GM23338 (cell line): ENCODE data around the gene RNF17. TPM values are rescaled to one million over a fixed set of nuclear protein-coding genes. Genes with fewer than 3 reads are reported as not detected.

Experiments
- CREB1 ChIP-seq: fragments of 250-450 bp; sonication (Bioruptor Pico); IDR thresholded peaks from 2 replicates; pipeline ENCODE4 v1.5.0; 2020; ENCODE audit warnings: low read depth, mild to moderate bottlenecking, moderate library complexity
- EZH2phosphoT487 ChIP-seq: fragments of 200-600 bp; sonication (generic); IDR thresholded peaks from one replicate; pipeline ENCODE4 v1.8.1; 2018; ENCODE audit warnings: antibody characterized with exemption; ENCODE audit not compliant: unreplicated experiment
- STAT1 ChIP-seq: IDR thresholded peaks from one replicate; pipeline ENCODE4 v1.6.1; 2016; ENCODE audit warnings: antibody characterized with exemption; ENCODE audit not compliant: unreplicated experiment
- polyA plus RNA-seq: library from polyadenylated mRNA; unstranded; fragments of >200 nt; fragmentation: Nextera tagmentation; extraction: Ambion mirVana; gene quantifications from 2 replicates; pipeline ENCODE4 v1.2.1, GENCODE V29; 2016
- total RNA-seq: library from RNA; depleted of rRNA; stranded (reverse); fragments of >200 nt; shearing (Covaris generic); gene quantifications from 2 replicates; pipeline ENCODE4 v1.2.3, GENCODE V29; 2014
- TF ChIP-seq, protein P1 (sequence below): fragments of 250-450 bp; sonication (Bioruptor Pico); IDR thresholded peaks from 2 replicates; pipeline ENCODE4 v1.5.0; 2020; ENCODE audit warnings: mild to moderate bottlenecking, moderate library complexity
- TF ChIP-seq, protein P2 (sequence below), 2 experiments: fragments of 200-600 bp in 1 of 2; sonication (generic) in 1 of 2; conservative IDR thresholded peaks; 2 replicates each; pipeline versions ENCODE4 v1.5.1 to v1.6.1; 2016 to 2017; ENCODE audit warnings: antibody characterized with exemption in 2 of 2, low read depth in 2 of 2, mild to moderate bottlenecking in 2 of 2, moderate library complexity in 1 of 2
- TF ChIP-seq, protein P3 (sequence below): IDR thresholded peaks from 2 replicates; pipeline ENCODE4 v1.6.1; 2016; ENCODE audit warnings: antibody characterized with exemption

The RNF17 gene
- total and polyA plus RNA-seq, 2 experiments from 2014 or later: 0.16 TPM; not detected in 1

DNA sequence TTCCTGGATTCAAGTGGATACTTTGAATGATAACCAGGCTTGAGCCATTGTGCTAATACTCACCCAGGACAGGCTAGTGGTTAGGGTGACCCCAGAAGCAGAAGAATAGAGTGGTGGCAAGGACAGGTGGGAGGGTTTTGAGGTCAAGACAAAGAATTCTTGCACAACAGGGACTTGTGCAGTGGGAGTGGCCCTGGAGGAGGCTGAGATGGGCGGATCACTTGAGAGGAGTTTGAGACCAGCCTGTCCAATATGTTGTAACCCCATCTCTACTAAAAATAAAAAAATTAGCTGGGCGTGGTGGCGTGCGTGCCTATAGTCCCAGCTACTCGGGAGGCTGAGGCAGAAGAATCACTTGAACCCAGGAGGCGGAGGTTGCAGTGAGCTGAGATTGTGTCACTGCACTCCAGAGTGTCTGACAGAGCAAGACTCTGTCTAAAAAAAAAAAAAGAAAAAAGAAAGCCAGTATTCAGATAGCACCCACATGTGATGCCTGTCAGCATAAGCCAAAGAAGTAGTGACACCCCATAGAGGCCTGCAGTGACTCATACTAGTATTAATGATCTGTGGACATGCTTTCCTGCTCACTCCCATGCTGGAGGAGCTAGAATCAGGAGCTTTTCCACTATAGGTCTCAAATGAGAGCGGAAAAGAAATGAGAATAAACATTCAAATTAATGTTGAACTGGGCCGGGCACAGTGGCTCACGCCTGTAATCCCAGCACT is 78.7 kb downstream of the RNF17 start (continued):
- TF ChIP-seq, protein P1, sequence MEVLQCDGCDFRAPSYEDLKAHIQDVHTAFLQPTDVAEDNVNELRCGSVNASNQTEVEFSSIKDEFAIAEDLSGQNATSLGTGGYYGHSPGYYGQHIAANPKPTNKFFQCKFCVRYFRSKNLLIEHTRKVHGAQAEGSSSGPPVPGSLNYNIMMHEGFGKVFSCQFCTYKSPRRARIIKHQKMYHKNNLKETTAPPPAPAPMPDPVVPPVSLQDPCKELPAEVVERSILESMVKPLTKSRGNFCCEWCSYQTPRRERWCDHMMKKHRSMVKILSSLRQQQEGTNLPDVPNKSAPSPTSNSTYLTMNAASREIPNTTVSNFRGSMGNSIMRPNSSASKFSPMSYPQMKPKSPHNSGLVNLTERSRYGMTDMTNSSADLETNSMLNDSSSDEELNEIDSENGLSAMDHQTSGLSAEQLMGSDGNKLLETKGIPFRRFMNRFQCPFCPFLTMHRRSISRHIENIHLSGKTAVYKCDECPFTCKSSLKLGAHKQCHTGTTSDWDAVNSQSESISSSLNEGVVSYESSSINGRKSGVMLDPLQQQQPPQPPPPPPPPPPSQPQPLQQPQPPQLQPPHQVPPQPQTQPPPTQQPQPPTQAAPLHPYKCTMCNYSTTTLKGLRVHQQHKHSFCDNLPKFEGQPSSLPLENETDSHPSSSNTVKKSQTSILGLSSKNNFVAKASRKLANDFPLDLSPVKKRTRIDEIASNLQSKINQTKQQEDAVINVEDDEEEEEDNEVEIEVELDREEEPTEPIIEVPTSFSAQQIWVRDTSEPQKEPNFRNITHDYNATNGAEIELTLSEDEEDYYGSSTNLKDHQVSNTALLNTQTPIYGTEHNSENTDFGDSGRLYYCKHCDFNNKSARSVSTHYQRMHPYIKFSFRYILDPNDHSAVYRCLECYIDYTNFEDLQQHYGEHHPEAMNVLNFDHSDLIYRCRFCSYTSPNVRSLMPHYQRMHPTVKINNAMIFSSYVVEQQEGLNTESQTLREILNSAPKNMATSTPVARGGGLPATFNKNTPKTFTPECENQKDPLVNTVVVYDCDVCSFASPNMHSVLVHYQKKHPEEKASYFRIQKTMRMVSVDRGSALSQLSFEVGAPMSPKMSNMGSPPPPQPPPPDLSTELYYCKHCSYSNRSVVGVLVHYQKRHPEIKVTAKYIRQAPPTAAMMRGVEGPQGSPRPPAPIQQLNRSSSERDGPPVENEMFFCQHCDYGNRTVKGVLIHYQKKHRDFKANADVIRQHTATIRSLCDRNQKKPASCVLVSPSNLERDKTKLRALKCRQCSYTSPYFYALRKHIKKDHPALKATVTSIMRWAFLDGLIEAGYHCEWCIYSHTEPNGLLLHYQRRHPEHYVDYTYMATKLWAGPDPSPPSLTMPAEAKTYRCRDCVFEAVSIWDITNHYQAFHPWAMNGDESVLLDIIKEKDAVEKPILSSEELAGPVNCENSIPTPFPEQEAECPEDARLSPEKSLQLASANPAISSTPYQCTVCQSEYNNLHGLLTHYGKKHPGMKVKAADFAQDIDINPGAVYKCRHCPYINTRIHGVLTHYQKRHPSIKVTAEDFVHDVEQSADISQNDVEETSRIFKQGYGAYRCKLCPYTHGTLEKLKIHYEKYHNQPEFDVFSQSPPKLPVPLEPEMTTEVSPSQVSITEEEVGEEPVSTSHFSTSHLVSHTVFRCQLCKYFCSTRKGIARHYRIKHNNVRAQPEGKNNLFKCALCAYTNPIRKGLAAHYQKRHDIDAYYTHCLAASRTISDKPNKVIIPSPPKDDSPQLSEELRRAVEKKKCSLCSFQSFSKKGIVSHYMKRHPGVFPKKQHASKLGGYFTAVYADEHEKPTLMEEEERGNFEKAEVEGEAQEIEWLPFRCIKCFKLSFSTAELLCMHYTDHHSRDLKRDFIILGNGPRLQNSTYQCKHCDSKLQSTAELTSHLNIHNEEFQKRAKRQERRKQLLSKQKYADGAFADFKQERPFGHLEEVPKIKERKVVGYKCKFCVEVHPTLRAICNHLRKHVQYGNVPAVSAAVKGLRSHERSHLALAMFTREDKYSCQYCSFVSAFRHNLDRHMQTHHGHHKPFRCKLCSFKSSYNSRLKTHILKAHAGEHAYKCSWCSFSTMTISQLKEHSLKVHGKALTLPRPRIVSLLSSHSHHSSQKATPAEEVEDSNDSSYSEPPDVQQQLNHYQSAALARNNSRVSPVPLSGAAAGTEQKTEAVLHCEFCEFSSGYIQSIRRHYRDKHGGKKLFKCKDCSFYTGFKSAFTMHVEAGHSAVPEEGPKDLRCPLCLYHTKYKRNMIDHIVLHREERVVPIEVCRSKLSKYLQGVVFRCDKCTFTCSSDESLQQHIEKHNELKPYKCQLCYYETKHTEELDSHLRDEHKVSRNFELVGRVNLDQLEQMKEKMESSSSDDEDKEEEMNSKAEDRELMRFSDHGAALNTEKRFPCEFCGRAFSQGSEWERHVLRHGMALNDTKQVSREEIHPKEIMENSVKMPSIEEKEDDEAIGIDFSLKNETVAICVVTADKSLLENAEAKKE (CRISPR knock-in tag): no peak
- TF ChIP-seq, protein P2, sequence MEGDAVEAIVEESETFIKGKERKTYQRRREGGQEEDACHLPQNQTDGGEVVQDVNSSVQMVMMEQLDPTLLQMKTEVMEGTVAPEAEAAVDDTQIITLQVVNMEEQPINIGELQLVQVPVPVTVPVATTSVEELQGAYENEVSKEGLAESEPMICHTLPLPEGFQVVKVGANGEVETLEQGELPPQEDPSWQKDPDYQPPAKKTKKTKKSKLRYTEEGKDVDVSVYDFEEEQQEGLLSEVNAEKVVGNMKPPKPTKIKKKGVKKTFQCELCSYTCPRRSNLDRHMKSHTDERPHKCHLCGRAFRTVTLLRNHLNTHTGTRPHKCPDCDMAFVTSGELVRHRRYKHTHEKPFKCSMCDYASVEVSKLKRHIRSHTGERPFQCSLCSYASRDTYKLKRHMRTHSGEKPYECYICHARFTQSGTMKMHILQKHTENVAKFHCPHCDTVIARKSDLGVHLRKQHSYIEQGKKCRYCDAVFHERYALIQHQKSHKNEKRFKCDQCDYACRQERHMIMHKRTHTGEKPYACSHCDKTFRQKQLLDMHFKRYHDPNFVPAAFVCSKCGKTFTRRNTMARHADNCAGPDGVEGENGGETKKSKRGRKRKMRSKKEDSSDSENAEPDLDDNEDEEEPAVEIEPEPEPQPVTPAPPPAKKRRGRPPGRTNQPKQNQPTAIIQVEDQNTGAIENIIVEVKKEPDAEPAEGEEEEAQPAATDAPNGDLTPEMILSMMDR (conservative IDR thresholded peaks at IDR 0.05; ENCODE audit: low read depth in 2 of 2): no peak
- TF ChIP-seq STAT1 (no peak), CREB1 (CRISPR knock-in tag) (no peak), EZH2phosphoT487 (no peak)
- TF ChIP-seq, protein P3, sequence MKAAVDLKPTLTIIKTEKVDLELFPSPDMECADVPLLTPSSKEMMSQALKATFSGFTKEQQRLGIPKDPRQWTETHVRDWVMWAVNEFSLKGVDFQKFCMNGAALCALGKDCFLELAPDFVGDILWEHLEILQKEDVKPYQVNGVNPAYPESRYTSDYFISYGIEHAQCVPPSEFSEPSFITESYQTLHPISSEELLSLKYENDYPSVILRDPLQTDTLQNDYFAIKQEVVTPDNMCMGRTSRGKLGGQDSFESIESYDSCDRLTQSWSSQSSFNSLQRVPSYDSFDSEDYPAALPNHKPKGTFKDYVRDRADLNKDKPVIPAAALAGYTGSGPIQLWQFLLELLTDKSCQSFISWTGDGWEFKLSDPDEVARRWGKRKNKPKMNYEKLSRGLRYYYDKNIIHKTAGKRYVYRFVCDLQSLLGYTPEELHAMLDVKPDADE: no peak
